Spleen (tissue), 11 donors: Measurements from ENCODE around the gene CFAP57. TPM values are rescaled to one million over a fixed set of nuclear protein-coding genes. Genes with fewer than 3 reads are reported as not detected.

Experiments used
- DNase-seq: peaks from one replicate; pipeline ENCODE4 v3.0.0-alpha.2; 2020
- H3K27ac ChIP-seq, 8 donors: fragments of 200-600 bp; sonication (generic) in 7 of 8; 1 replicate in 4 of 8; 2 replicates in 4 of 8; pipeline versions ENCODE4 v1.5.0 to v1.8.0; 2016 to 2021; ENCODE audit warnings: inconsistent platforms in 4 of 8, mild to moderate bottlenecking in 4 of 8, moderate library complexity in 1 of 8
- H3K27me3 ChIP-seq, 7 donors: fragments of 200-600 bp; sonication (generic) in 6 of 7; replicated peaks in 1 of 7; 1 replicate in 4 of 7; 2 replicates in 3 of 7; pipeline versions ENCODE4 v1.5.0 to v1.8.0; 2016 to 2021; ENCODE audit warnings: inconsistent platforms in 3 of 7, mild to moderate bottlenecking in 1 of 7
- H3K36me3 ChIP-seq, 6 donors: fragments of 200-600 bp; sonication (generic) in 5 of 6; 1 replicate in 4 of 6; 2 replicates in 2 of 6; pipeline versions ENCODE4 v1.5.0 to v1.8.0; 2016 to 2021; ENCODE audit warnings: inconsistent platforms in 2 of 6
- H3K4me1 ChIP-seq, 6 donors: fragments of 200-600 bp; sonication (generic) in 5 of 6; 1 replicate in 3 of 6; 2 replicates in 3 of 6; pipeline versions ENCODE4 v1.5.0 to v1.8.0; 2016 to 2021; ENCODE audit warnings: inconsistent platforms in 3 of 6
- H3K4me3 ChIP-seq, 8 donors: fragments of 200-600 bp; sonication (generic) in 7 of 8; 1 replicate in 4 of 8; 2 replicates in 4 of 8; pipeline versions ENCODE4 v1.5.0 to v1.8.0; 2016 to 2021; ENCODE audit warnings: inconsistent platforms in 4 of 8, mild to moderate bottlenecking in 4 of 8, moderate library complexity in 2 of 8
- H3K9me3 ChIP-seq, 8 donors: fragments of 200-600 bp; sonication (generic) in 7 of 8; 1 replicate in 4 of 8; 2 replicates in 4 of 8; pipeline versions ENCODE4 v1.5.0 to v1.8.0; 2016 to 2021; ENCODE audit warnings: inconsistent platforms in 4 of 8
- POLR2A ChIP-seq, 3 donors: fragments of 450-650 bp; IDR thresholded peaks; one replicate each; pipeline ENCODE4 v1.5.1; 2017; ENCODE audit warnings: antibody characterized with exemption in 3 of 3, mild to moderate bottlenecking in 1 of 3
- POLR2AphosphoS5 ChIP-seq, 3 donors: sonication (generic); formaldehyde crosslinking; IDR thresholded peaks; one replicate each; pipeline ENCODE4 v1.5.1; 2017; ENCODE audit warnings: antibody characterized with exemption in 3 of 3
- WGBS, 5 donors: extraction: QIAGEN DNeasy Blood & Tissue Kit in 3 of 5; methylation state at CpG; one replicate each; pipeline versions ENCODE4 v1.1.5 to v1.1.7; 2013 to 2018; 5-methylcytosine and 5-hydroxymethylcytosine counted together
- intact Hi-C: fragments of 100-400 bp; cut with DNase I; formaldehyde crosslinking; loops from one replicate; pipeline ENCODE4 v1.15.0; 2023; ENCODE audit warnings: low total_unique reads
- polyA plus RNA-seq, 3 donors: library from polyadenylated mRNA; stranded (reverse); fragments of 200-250 nt; gene quantifications; one replicate each; pipeline ENCODE4 v1.2.1, GENCODE V29; 2013
- total RNA-seq, 7 donors: library from RNA; depleted of rRNA in 3 of 7; stranded (reverse); fragments of >200 nt in 3 of 7; fragmentation: NEBNext Ultra II Directional in 4 of 7; extraction: Animal tissue kit (Norgen Biotek cat#: 25700) in 4 of 7; gene quantifications; one replicate each; pipeline versions ENCODE4 v1.1.0 to v1.2.1, GENCODE V29; 2016 to 2021
- TF ChIP-seq, protein P1 (sequence below), 11 experiments: fragments of 200-600 bp in 7 of 11; fragments of 450-650 bp in 4 of 11; sonication (generic) in 4 of 11; IDR thresholded peaks in 8 of 11; conservative IDR thresholded peaks in 3 of 11; 1 replicate in 7 of 11; 2 replicates in 4 of 11; pipeline versions ENCODE4 v1.4.0 to v1.8.0; 2016 to 2021; ENCODE audit warnings: antibody characterized with exemption in 11 of 11, inconsistent platforms in 4 of 11, mild to moderate bottlenecking in 1 of 11
- donor health status: healthy with polysubstance abuse.
- donor health status: DM: no; HTN: no; CAD: no; lungs with moderate emphysema.
- donor health status: DM: no; HTN: no; CAD: no.
- donor health status: Bipolar disorder and iron deficiency.
- donor health status: healthy.
- donor health status: DM: no; HTN: no; CAD: no.
- donor health status: DM: yes; HTN: yes; CAD: no.

The CFAP57 gene
- total and polyA plus RNA-seq, 10 donors, result 0.03 to 0.07 (median 0.05) TPM; not detected in 7

DNA sequence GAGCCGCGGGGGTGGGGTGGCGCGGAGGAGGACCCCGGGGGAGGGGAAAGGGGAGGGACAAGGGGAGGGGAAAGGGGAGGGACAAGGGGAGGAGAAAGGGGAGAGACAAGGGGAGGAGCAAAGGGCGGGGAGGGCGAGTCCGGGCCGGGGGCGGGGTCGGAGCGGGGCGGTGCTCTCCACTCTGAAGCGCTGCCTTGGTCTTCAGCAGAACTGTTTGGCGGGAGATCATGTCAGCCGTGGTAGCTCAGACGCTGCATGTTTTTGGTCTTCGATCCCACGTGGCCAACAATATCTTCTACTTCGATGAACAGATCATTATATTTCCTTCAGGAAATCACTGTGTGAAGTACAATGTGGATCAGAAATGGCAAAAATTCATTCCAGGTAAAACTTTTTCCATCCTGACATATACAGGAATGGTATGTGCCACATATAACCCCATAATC, 420 bp downstream of the CFAP57 start:
- Histone ChIP-seq H3K4me1 (peaks cover 4 to 28% (median 22%) of the 10 kb centered on the region in 6 donors), H3K36me3 (peaks cover 0 to 33% (median 30%) of the 10 kb centered on the region in 6 donors), H3K4me3 (peak overlapping the region; percentile 92 to 100 (median 98)), H3K9me3 (no peaks in the 10 kb centered on the region), H3K27me3 (peaks cover 0 to 31% (median 4%) of the 10 kb centered on the region in 7 donors), H3K27ac (peak overlapping the region in 4 of 8 donors; percentile 53 to 81 (median 73))
- 1 to 4% (median 2%) methylated on average over 17 to 20 of the region's 20 CpGs for WGBS, 5 donors
- peak; percentile 93 for DNase-seq
- TF ChIP-seq, protein P1, sequence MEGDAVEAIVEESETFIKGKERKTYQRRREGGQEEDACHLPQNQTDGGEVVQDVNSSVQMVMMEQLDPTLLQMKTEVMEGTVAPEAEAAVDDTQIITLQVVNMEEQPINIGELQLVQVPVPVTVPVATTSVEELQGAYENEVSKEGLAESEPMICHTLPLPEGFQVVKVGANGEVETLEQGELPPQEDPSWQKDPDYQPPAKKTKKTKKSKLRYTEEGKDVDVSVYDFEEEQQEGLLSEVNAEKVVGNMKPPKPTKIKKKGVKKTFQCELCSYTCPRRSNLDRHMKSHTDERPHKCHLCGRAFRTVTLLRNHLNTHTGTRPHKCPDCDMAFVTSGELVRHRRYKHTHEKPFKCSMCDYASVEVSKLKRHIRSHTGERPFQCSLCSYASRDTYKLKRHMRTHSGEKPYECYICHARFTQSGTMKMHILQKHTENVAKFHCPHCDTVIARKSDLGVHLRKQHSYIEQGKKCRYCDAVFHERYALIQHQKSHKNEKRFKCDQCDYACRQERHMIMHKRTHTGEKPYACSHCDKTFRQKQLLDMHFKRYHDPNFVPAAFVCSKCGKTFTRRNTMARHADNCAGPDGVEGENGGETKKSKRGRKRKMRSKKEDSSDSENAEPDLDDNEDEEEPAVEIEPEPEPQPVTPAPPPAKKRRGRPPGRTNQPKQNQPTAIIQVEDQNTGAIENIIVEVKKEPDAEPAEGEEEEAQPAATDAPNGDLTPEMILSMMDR (IDR thresholded peaks at IDR 0.05 in 8 of 11, conservative IDR thresholded peaks at IDR 0.05 in 3 of 11), result no peak
- TF ChIP-seq POLR2AphosphoS5 (IDR thresholded peaks at IDR 0.05) (peak in 2 of 3 donors; percentile 54 to 55), POLR2A (IDR thresholded peaks at IDR 0.05) (peak in 1 of 3 donors; percentile 24)
- intact Hi-C loops, result no loop called here

GRCh38 chr1:43174873-43175272, 2.7 kb downstream of the CFAP57 start:
- TF ChIP-seq POLR2A (IDR thresholded peaks at IDR 0.05), result no peak
- Histone ChIP-seq H3K36me3 (peaks cover 0 to 10% (median 7%) of the 10 kb centered on the region in 6 donors), H3K4me3 (no peak overlapping the region), H3K27ac (no peak overlapping the region), H3K27me3 (peaks cover 0 to 34% (median 4%) of the 10 kb centered on the region in 7 donors), H3K9me3 (no peaks in the 10 kb centered on the region), H3K4me1 (peaks cover 4 to 27% (median 22%) of the 10 kb centered on the region in 6 donors)
- DNase-seq, result no peak
- 73 to 86% (median 80%) methylated on average over 2 of the region's 2 CpGs for WGBS, 5 donors
- intact Hi-C loops, result no loop called here

- H3K36me3 ChIP-seq, result no peaks in the 10 kb centered on the region
- intact Hi-C loops, result no loop called here
- no peaks in the 10 kb centered on the region for H3K9me3 ChIP-seq
- H3K4me3 ChIP-seq, result no peak overlapping the region
- 71 to 75% (median 72%) methylated on average over 4 of the region's 4 CpGs for WGBS, 5 donors
- H3K4me1 ChIP-seq, result peaks cover 0 to 5% (median 3%) of the 10 kb centered on the region in 6 donors
- H3K27me3 ChIP-seq, result peaks cover 0 to 34% (median 4%) of the 10 kb centered on the region in 7 donors
- TF ChIP-seq, protein P1 (IDR thresholded peaks at IDR 0.05 in 8 of 11, conservative IDR thresholded peaks at IDR 0.05 in 3 of 11), result no peak
- TF ChIP-seq POLR2A (IDR thresholded peaks at IDR 0.05), result no peak
- TF ChIP-seq POLR2AphosphoS5 (IDR thresholded peaks at IDR 0.05), result no peak
- DNase-seq, result no peak
- no peak overlapping the region for H3K27ac ChIP-seq
Observed at GRCh38 chr1:43177691-43178090, 5.6 kb downstream of the CFAP57 start.

DNA sequence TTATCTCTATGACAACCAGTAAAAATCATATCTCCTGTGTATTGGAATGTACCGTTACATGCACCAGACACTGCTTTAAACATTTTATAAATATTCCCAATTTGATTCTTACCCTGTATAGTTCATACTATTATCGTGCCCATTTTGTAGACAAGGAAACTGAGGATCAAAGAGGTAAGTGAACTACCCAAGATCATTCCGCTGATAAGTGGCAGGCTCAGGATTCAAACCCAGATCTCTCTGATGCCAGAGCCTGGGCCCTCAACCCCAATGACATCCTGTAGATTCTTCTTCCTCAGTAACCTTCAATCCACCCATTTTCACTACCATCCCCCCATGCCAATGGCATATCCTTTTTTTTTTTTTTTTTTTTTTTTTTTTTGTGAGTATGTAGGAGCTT, 12.3 kb downstream of the CFAP57 start:
- TF ChIP-seq, protein P1 (IDR thresholded peaks at IDR 0.05 in 8 of 11, conservative IDR thresholded peaks at IDR 0.05 in 3 of 11), result no peak
- TF ChIP-seq POLR2AphosphoS5 (IDR thresholded peaks at IDR 0.05) (no peak), POLR2A (IDR thresholded peaks at IDR 0.05) (no peak)
- Histone ChIP-seq H3K27me3 (no peaks in the 10 kb centered on the region), H3K4me3 (no peak overlapping the region), H3K9me3 (no peaks in the 10 kb centered on the region), H3K4me1 (no peaks in the 10 kb centered on the region), H3K27ac (no peak overlapping the region), H3K36me3 (no peaks in the 10 kb centered on the region)
- intact Hi-C loops, result no loop called here
- no peak for DNase-seq
- 89 to 100% (median 94%) methylated on average over 3 of the region's 3 CpGs for WGBS, 5 donors
